HG03575 (cell line): ENCODE results near the gene YWHAE.
"Not testable (repeated sequence)": the region's sequence is repeated elsewhere in the genome, so short reads cannot be mapped to it uniquely, and the experiment has no call there.

ENCODE experiments used
- ATAC-seq: cut with Tn5 transposase; IDR thresholded peaks from one replicate; pipeline ENCODE4 v1.9.1; 2021; ENCODE audit not compliant: unreplicated experiment, insufficient number of reproducible peaks, low FRiP score; ENCODE audit errors: extremely low read depth

The YWHAE gene

DNA sequence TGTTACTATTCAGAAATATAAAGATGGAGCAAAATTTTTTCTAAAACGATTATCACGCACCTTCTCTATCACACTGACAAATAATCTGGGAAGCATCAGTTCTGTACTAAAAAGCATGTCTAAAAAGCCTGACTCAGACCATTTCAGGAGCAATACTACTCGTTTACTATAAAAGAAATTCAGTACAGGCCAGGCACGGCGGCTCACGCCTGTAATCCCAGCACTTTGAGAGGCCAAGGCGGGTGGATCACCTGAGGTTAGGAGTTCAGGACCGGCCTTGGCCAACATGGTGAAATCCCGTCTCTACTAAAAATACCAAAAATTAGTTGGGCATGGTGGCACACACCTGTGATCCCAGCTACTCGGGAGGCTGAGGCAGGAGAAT, 21.6 kb downstream of the YWHAE start:
- not testable (repeated sequence) for ATAC-seq

DNA sequence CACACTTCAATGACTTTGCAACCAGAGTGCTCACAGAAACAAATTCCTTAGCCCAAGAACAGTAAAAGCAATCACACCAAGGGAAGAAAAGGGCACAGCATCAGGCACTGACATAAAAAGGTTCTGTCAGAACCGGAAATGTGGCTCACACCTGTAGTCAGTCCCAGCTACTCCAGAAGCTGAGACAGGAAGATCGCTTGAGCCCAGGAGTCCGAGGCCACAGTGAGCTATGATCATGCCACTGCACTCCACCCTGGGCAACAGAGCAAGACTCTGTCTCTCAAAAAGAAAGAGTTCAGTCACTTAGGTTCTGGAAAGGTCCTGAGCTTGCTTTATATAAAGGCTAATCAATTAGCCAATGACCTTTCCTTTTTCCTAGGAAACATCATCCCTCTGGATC, 22.7 kb downstream of the YWHAE start:
- no peak for ATAC-seq

DNA sequence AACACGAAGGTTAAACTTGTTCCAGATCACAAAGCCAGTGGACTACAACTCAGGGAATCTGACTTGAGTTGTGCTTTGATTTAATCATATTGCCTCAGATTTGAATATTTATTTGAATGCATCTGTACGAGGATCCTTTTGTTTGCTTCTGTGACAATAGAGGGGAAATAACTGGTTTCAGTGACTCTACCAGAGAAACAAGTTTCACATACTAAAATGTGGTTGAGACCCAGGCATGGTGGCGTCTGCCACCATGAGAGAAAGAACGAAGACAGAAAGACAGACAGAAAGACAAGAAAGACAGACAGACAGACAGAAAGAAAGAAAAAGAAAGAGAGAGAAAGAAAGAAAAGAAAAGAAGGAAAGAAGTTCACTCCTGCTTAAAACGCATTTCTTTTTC, 24.0 kb downstream of the YWHAE start:
- no peak for ATAC-seq

DNA sequence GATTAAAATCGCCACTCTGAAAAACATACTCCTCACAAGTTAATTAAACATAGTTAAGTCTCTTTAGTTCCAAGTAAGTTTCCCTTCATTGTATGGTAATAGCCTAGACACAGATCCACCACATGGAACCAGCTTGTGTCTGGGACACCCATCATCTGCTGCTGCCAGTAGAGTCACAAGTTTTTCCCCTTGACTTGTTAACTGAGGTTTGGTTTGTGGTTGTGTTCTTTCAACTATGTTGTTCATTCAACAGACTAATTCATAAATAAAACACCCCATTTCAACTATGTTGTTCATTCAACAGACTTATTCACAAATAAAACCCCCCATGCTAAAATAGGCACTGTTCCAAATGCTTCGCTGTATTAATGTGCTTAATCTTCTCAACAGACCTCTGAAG, 24.4 kb downstream of the YWHAE start:
- ATAC-seq: no peak

DNA sequence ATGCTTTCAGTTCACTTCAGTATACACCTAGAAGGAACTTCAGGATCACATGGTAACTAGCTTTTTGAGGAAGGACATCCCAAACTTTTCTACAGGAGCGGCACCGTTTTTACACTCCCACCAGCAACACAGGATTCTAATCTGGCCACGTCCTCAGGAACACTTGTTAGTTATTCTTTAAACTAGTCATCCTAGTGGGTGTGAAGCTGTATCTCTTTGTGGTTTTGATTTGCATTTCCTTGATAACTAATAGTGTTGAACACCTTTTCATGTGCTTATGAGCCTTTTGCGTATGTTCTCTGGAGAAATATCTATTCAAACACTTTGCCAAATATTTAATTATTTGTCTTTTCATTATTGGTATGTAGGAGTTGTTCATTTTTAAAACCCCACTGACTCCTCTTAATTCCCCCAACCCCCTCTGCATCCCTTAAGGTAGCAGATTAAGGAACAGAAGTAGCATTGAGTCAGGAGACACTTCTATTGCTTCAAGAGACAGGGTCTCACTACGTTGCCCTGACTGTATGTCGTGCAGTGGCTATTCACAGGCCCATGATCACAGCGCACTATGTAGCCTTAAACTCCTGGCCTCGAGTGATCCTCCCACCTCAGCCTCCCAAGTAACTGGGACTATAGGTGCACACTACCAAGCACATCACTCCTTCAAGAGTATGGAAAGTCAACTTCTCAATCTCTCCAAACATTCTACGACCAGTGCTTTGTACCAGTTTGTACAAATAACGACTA, 25.4 kb downstream of the YWHAE start:
- no peak for ATAC-seq

DNA sequence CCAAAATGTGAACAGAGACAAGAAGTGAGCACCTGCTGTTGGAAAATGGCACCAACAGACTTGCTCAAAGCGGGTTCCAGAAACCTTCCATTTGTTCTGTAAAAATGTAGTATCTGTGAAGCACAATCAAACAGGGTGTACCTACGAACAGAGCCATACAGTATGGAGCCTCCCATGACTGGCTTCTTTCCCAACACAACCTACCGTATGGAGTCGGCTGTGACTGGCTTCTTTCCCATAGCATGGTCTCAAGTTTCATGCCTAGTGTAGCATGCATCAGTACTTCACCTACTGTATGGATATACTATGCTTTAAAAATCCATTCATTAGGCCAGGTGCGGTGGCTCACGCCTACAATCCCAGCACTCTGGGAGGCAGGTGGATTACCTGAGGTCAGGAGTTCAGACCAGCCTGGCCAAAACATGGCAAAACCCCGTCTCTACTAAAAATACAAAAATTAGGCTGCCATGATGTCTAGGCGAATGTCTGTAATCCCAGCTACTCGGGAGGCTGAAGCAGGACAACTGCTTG, 26.2 kb downstream of the YWHAE start:
- ATAC-seq: no peak

DNA sequence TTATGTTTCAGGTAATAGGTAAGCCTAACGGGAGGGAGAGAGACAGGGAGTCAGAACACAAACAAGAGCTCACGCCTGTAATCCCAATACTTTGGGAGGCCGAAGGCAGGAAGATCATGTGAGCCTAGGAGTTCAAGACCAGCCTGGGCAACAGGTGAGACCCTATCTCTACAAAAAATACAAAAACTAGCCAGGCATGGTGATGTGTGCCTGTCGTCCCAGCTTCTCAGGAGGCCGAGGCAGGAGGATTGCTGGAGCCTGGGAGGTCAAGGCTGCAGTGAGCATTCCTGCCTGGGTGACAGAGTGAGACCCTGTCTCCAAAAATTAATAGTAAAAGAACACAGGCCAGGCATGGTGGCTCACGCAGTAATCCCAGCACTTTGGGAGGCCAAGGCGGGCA, 27.4 kb downstream of the YWHAE start:
- no peak for ATAC-seq

DNA sequence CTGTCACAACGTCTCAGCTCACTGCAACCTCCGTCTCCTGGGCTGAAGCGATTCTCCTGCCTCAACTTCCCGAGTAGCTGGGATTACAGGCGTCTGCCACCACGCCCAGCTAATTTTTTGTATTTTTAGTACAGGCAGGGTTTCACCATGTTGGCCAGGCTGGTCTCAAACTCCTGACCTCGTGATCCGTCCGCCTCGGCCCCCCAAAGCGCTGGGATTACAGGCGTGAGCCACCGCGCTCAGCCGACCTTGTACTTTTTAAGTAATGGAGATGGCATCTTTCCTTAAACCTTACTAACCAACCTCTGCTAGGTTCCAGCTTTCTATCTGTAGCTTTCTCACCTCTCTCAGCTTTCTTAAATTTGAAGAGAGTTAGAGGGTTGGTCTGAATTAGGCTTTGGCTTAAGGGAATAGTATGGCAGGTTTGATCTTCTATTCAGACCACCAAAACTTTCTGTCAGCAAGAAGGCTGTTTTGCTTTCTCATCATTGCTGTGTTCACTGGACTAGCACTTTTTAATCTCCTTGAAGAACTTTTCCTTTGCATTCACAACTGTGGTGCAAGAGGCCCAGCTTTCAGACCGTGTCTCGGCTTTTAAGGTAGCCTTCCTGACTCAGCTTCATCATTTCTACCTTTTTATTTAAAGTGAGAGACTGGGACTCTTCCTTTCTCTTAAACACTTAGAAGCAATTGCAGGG, 28.0 kb downstream of the YWHAE start:
- ATAC-seq: no peak

DNA sequence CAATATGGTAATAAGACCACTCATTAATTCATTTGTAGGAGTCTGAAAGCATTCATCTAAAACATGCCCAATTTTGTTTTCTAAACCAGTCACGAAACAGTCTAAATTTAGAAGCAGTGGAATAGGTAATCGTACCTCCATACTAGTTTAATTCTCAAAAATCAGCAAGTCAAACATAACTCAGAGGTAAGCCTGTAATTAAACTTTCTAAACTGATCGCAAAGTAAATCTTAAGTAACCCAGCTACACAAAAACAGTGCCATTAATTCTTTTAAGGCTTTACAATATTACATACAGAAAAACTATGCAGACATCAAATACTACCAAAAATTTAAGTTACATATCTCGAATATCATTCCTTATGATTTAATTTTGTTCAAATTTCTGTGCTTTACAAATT, 31.4 kb downstream of the YWHAE start:
- ATAC-seq: no peak

DNA sequence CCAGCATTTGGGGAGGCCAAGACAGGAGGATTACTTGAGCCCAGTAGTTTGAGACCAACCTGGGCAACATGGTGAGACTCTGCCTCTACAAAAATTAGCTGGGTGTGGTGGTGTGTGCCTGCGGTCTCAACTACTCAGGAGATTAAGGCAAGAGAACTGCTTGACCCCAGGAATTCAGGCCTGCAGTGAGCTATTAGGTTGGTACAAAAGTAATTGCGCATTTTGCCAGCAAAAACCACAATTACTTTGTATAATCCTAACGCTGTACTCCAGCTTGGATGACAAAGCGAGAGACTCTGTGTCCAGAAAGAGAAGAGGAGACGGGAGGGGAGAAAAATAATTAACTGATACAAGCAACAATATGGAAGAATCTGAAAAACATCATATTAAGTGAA, 32.7 kb downstream of the YWHAE start:
- ATAC-seq: no peak

DNA sequence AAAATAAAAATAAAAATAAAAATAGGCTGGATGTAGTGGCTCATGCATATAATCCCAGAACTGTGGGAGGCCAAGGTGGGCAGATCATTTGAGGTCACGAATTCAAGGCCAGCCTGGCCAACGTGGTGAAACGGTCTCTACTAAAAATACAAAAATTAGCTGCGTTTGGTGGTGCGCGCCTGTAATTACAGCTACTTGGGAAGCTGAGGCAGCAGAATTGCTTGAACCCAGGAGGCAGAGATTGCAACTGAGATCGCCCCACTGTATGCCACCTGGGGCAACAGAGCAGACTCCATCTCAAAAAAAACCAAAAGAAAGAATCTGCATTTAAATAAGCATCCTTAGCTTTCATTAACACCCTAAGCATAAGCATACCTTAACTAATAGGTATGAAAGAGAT, 33.8 kb downstream of the YWHAE start:
- no peak for ATAC-seq

DNA sequence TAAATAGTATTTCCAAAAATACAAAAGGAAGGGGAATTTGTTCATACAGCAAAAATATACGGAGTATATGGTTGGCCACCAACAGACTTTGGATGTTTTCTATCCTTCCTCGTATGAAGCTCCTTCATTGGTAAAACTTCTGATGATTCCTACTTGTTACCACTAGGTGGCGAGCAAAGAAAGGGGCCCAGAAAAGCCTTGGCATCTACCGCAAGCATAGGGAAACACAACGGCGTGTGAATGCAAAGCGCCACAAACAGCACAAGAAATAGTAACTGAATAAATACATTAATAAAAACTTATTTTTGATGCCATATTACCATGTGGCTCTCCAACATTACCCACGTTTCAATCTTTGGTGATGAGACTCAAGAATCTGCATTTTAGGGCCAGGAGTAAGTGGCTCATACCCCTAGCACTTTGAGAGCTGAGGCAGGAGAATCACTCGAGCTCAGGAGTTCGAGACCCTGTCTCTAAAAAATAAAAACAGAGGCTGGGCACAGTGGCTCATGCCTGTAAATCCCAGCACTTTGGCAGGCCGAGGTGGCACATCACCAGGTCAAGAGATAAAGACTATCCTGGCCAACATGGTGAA, 34.5 kb downstream of the YWHAE start:
- no peak for ATAC-seq

DNA sequence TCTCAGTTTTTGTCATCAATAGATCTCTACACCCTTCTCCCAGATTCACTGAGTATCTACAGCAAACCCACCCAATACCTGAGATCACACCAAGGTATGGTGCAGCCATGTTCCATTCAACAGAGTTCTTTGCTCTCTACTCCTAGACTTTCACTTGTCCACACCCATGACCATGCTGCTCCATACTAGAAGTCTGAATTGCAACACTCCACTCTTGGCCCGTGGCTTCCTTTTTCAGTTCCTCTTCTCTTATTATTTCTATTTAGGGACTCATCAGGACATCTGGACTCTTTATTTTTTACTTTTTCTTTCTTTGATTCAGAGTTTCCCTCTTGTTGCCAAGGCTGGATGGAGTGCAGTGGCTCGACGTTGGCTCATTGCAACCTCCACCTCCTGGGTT, 37.1 kb downstream of the YWHAE start:
- ATAC-seq: no peak

DNA sequence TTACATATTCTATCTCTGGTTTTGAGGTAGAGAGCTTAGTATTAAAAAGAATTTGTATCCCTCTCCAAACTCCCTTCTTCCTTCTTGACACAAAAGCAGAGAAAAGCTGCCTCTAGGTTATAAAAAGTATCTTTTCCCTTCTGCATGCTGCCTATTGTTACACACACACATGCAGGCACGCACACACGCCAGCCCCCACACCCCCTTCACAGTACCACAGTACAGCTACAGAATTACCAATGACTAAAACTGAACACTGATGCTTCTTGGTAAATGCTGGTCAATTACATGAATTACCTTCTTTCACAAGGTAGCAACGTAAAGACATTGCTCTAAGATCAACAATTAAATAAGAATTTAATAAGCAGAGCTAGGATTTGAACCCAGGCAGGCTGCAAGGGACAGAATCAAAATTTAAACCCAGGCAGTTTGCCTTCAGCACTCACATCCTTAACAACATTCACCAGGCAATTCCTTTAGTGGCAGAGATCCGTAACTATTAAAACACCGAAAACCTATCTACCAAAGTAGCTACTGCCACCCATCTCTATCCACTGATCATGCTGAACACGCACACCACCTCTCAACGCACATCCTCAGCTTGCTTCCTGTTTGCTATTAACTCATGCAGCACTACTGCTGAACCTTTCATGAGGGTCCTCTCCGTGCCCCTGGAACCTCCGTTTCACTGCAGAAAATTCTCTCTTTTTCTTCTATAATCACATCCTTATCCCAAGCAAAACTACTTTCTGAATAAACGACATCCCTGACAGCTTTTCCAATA, 37.8 kb downstream of the YWHAE start:
- no peak for ATAC-seq

DNA sequence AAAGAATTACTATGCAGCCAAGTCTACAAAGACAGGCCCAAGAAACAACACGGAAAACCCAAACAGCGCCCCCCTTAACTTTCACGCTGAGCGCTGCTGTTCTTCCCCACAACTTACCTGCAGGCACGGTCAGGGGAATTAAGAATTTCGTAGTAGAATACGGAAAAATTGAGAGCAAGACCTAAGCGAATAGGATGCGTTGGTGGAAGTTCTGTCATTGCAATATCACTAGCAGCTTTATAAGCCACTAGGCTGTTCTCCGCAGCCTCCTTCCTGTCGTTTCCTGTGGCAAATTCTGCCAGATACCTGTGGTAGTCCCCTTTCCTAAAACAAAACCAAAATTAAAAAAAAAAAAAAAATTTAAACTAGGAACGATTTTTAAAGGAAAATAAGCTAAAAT, 39.0 kb downstream of the YWHAE start:
- ATAC-seq: no peak

DNA sequence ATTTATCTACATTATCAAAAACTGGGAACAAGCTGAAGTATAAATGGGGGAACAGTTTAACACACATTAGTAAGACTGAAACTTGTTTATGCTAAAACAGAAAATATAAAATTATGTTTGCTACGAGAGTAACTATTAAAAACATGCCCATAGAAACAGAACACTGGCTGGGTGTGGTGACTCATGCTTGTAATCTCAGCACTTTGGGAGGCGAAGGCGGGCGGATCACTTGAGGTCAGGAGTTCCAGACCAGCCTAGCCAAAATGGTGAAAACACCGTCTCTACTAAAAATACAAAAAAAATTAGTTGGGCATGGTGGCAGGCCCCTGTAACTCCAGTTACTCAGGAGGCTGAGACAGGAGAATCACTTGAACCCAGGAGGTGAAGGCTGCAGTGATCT, 39.7 kb downstream of the YWHAE start:
- not testable (repeated sequence) for ATAC-seq

DNA sequence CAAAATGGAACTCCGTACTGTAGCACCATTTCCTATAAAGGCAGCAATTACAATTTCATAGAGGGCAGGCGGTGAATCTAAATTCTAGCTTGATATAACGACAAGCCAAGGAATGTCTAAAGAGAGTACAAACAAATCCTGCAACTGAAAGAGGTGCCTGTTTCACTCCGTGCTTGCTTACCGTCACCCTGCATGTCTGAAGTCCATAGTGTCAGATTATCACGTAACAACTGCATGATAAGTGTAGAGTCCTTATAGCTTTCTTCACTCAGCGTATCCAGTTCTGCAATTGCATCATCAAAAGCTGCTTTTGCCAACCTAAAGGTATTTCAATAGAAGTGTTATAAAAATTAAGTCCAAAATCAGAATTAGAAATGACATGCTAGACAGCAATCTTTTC, 46.0 kb downstream of the YWHAE start:
- no peak for ATAC-seq

DNA sequence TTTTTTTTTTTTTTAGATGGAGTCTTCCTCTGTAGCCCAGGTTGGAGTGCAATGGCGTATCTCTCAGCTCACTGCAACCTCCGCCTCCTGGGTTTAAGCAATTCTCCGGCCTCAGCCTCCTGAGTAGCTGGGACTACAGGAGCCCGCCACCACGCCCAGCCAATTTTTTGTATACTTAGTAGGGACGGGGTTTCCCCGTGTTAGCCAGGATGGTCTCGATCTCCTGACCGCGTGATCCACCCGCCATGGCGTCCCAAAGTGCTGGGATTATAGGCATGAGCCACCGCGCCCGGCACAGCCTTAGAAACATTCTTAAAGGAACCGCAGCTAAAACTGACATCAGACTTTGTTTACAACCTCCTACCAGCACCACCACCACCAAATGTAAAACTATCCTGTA, 47.5 kb downstream of the YWHAE start:
- not testable (repeated sequence) for ATAC-seq

DNA sequence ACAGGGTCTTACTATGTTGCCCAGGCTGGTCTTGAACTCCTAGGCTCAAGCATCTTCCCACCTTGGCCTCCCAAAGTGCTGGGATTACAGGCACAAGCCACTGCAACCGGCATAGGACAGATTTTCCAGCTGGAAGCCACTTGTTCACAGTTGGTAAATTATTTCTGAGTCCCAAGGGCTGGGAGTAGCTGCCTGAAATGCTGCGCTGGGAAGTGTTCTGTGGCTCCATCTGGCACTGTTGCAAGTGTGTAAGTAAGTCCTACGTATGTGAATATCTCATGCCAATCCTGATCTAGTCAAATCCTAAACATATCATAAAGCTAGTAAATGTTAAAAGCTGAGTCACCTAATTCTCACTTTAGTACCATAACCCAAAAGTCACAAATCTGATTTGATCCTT, 48.1 kb downstream of the YWHAE start:
- ATAC-seq: no peak
